ENCODE results near the gene MFSD11. TPM values are rescaled to one million over a fixed set of nuclear protein-coding genes. Genes with fewer than 3 reads are reported as not detected.

The MFSD11 gene
- total RNA-seq, 1 donor from 2014 or later: 21.4 TPM

DNA sequence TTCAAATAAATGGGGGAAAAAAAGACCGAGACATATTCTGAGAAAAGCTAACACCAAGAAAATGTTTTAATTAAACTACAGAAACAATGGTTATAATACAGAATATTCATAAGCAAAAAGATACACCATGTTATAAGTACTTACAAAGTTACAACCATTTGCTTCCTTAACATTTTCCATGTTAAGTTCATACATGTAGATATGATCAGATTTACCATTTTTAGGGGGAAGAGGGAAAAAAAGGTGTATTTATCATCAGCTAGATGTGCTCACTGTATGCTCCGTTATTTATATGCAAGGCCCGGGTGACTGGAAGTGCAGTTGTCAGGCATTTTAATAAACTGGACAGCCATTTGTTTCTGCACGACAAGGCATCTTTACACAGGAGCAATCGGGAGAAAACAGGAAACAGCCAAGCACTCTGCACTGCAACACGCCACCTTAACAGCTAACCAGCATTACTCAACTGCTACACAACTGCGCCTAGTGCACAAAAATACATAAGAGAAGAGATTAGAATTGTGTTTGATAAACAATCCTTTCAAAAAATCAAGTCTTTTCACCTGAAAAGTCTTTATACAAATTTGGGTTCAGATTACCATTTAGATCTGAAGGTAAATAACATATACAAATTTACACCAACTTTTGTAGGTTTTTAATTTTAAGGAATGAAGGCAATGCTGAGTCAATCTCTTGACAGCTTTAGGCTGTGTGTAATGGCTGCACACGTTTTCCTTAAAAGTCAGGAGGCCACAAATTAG, 3.7 kb upstream of the MFSD11 start:
- H3K27me3 ChIP-seq (ENCODE audit: low read depth): no peaks in the 10 kb centered on the region
- H3K4me3 ChIP-seq: peak overlapping the region; percentile 96
- H3K9me3 ChIP-seq (replicated peaks): no peaks in the 10 kb centered on the region
- peak overlapping the region; percentile 100 for H3K27ac ChIP-seq (replicated peaks)
- no peak for TF ChIP-seq CTCF (IDR thresholded peaks at IDR 0.05; ENCODE audit: borderline replicate concordance)
- intact Hi-C loops (cut with micrococcal nuclease): no loop called here
- no peak for DNase-seq
- H3K4me1 ChIP-seq: peaks cover 82% of the 10 kb centered on the region
- H3K36me3 ChIP-seq: peaks cover 61% of the 10 kb centered on the region

- H3K4me3 ChIP-seq: peak overlapping the region; percentile 96
- H3K27me3 ChIP-seq (ENCODE audit: low read depth): no peaks in the 10 kb centered on the region
- peaks cover 84% of the 10 kb centered on the region for H3K4me1 ChIP-seq
- no peak for TF ChIP-seq CTCF (IDR thresholded peaks at IDR 0.05; ENCODE audit: borderline replicate concordance)
- peaks cover 58% of the 10 kb centered on the region for H3K36me3 ChIP-seq
- DNase-seq: no peak
- peak overlapping the region; percentile 100 for H3K27ac ChIP-seq (replicated peaks)
- intact Hi-C loops (cut with micrococcal nuclease): no loop called here
- H3K9me3 ChIP-seq (replicated peaks): no peaks in the 10 kb centered on the region
Observed at GRCh38 chr17:76735006-76735405, 2.9 kb upstream of the MFSD11 start.

- peaks cover 90% of the 10 kb centered on the region for H3K4me1 ChIP-seq
- H3K36me3 ChIP-seq: peaks cover 54% of the 10 kb centered on the region
- intact Hi-C loops (cut with micrococcal nuclease): no loop called here
- no peak for TF ChIP-seq CTCF (IDR thresholded peaks at IDR 0.05; ENCODE audit: borderline replicate concordance)
- H3K9me3 ChIP-seq (replicated peaks): no peaks in the 10 kb centered on the region
- no peak for DNase-seq
- no peaks in the 10 kb centered on the region for H3K27me3 ChIP-seq (ENCODE audit: low read depth)
- peak overlapping the region; percentile 100 for H3K27ac ChIP-seq (replicated peaks)
- H3K4me3 ChIP-seq: peak overlapping the region; percentile 96
Observed at GRCh38 chr17:76735586-76736348, 2.2 kb upstream of the MFSD11 start.

- intact Hi-C loops (cut with micrococcal nuclease): no loop called here
Observed at GRCh38 chr17:76736349-76737081, 1.4 kb upstream of the MFSD11 start.

More at GRCh38 chr17:76736349-76737081, 1.4 kb upstream of the MFSD11 start:
- Histone ChIP-seq H3K4me1 (peaks cover 89% of the 10 kb centered on the region), H3K27me3 (ENCODE audit: low read depth) (no peaks in the 10 kb centered on the region), H3K36me3 (peaks cover 50% of the 10 kb centered on the region), H3K27ac (replicated peaks) (peak overlapping the region; percentile 100), H3K9me3 (replicated peaks) (no peaks in the 10 kb centered on the region), H3K4me3 (peak overlapping the region; percentile 96)
- peak; percentile 84 for DNase-seq
- peak; percentile 46 for TF ChIP-seq CTCF (IDR thresholded peaks at IDR 0.05; ENCODE audit: borderline replicate concordance)
